NOMO-1 (cell line): Measurements from ENCODE around the gene KPTN.

Experiments used
- DNase-seq, 2 experiments: peaks; one replicate each; lab custom pipeline; 2025; ENCODE audit not compliant: unreplicated experiment in 2 of 2; lab: John Stamatoyannopoulos, UW

The KPTN gene

GRCh38 chr19:47438793-47439220 lies 45.2 kb downstream of the KPTN start:
- DNase-seq: no peak

GRCh38 chr19:47437500-47437899 lies 46.5 kb downstream of the KPTN start:
- no peak for DNase-seq

- peak; percentile 63 to 71 for DNase-seq
These were observed 47.2 kb downstream of the KPTN start for GRCh38 chr19:47436712-47437401.

- no peak for DNase-seq
These were observed 48.1 kb downstream of the KPTN start for GRCh38 chr19:47435883-47436417.

GRCh38 chr19:47435196-47435595 lies 48.8 kb downstream of the KPTN start:
- no peak for DNase-seq

GRCh38 chr19:47434088-47434487 lies 49.9 kb downstream of the KPTN start:
- no peak for DNase-seq

GRCh38 chr19:47433121-47433520 lies 50.9 kb downstream of the KPTN start:
- DNase-seq: peak in 1 of 2 experiments; percentile 46

GRCh38 chr19:47432499-47432898 lies 51.5 kb downstream of the KPTN start:
- no peak for DNase-seq

GRCh38 chr19:47432091-47432490 lies 51.9 kb downstream of the KPTN start:
- DNase-seq: no peak

GRCh38 chr19:47430041-47430802 lies 53.8 kb downstream of the KPTN start:
- peak in 1 of 2 experiments; percentile 28 for DNase-seq

GRCh38 chr19:47429140-47429793 lies 54.8 kb downstream of the KPTN start:
- DNase-seq: no peak

- DNase-seq: peak; percentile 92 to 94
These were observed 55.7 kb downstream of the KPTN start for GRCh38 chr19:47428177-47428894.

- peak; percentile 52 for DNase-seq
These were observed 56.5 kb downstream of the KPTN start for GRCh38 chr19:47427241-47428176.
